Stimulated activated CD8-positive, alpha-beta memory T cell treated with anti-CD3 and anti-CD28 coated beads, Interleukin-4, amount 100 ng/mL, for 4 hours (primary cell): ENCODE results near the gene SFTPB.
"Not testable (repeated sequence)": the region's sequence is repeated elsewhere in the genome, so short reads cannot be mapped to it uniquely, and the experiment has no call there.

Source experiments
- DNase-seq, 2 donors: peaks; one replicate each; pipeline ENCODE4 v3.0.0-alpha.2; 2020; ENCODE audit warnings: low read depth in 2 of 2, low spot score in 1 of 2

Gene SFTPB

GRCh38 chr2:85657399-85657798 lies 10.6 kb downstream of the SFTPB start:
- not testable (repeated sequence) for DNase-seq

- no peak for DNase-seq
These were observed 11.5 kb downstream of the SFTPB start for GRCh38 chr2:85656468-85656867.

- no peak for DNase-seq
These were observed 12.0 kb downstream of the SFTPB start for GRCh38 chr2:85655961-85656417.

DNA sequence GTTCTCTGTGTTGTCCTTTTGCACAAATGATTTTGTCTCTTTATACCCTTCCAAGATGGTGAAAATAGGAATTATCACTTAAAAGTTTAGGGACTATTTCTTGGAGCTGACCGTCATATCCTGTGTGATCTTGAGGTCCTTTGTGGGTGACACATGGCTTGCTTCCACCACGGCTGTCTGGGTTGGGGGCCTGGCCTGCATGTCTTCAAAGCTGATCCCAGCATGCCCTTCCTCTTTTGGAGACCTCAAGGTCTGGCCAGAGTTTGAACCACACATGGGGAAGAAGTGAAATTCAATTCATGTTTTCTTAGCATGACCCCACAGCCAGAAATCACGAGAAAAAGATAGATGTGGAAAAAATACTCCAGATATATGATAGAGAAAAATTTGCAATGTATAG lies 14.0 kb downstream of the SFTPB start:
- no peak for DNase-seq

DNA sequence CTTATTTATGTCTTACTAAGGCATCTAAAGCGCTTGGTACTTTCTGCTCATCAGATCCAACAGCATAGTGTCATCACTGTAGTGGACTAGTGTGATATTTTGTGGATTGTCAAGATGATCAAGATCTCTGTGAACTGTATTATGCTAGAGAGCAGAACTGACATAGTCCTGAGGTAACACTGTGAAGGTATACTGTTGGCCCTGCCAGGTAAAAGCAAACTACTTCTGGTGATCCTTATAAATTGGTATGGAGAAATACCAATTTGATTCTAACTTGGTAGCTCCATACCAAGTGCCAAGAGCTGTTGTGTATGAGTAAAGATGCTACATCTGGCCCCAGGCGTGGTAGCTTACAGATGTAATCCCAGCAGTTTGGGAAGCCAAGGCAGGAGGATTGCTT lies 15.9 kb downstream of the SFTPB start:
- no peak for DNase-seq

- no peak for DNase-seq
These were observed 16.9 kb downstream of the SFTPB start for GRCh38 chr2:85651097-85651496.

- DNase-seq, result no peak
These were observed 17.5 kb downstream of the SFTPB start for GRCh38 chr2:85650456-85650855.

- DNase-seq, result no peak
These were observed 18.5 kb downstream of the SFTPB start for GRCh38 chr2:85649201-85650190.

- no peak for DNase-seq
These were observed 19.4 kb downstream of the SFTPB start for GRCh38 chr2:85648619-85649018.

GRCh38 chr2:85647823-85648526 lies 20.0 kb downstream of the SFTPB start:
- DNase-seq, result no peak

GRCh38 chr2:85646166-85646565 lies 21.8 kb downstream of the SFTPB start:
- DNase-seq, result no peak

DNA sequence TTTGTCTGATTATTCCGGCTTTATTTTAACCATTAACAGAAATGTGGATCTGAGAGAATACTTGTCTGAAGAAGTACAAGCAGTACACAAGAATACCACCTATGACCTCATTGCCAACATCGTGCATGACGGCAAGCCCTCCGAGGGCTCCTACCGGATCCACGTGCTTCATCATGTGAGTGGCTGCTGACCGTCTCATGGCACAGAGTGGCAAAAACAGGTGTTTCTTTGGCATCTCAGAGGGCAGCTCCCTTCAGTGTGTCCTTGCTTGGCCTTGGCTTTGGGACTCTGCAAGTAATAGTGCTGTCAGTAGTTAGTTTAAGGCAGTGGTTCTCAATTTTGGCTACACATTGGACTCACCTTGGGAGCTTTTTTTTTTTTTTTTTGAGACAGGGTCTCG lies 23.1 kb downstream of the SFTPB start:
- no peak for DNase-seq

DNA sequence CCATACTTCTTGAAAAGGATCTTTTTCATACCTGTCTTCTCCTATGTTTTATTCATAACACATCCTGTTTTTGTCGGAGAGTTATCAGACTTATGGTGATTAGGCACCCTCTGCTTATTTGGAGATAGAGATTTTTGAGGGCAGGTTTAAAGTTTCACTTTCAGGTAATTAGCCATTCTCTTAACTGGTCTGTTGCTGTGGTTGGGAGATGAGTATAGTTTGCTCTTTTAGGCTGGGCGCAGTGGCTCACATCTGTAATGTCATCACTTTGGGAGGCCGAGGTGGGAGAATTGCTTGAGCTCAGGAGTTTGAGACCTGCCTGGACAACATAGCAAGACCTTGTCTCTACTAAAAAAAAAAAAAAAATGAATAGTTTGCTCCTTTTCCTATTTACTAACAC lies 25.3 kb downstream of the SFTPB start:
- DNase-seq, result no peak

DNA sequence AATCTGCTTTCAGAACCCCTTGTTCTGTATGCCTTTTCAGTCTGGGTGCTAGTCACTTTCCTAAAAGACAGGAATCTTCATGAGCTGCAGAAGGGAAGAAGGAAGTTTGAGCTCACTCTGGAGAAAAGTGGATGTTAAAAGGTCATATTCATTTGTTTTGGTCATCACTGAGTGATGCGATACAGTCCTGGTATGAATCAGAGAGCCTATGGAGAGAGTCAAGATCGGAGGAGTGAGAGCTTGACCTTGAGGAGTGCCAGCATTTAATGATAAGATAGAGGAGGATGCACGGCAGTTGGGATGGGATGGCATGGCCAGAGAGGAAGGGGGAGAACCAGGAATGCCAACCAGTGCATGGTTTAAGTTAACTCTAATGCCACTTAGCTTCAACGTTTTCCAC lies 32.4 kb downstream of the SFTPB start:
- DNase-seq, result no peak

GRCh38 chr2:85635011-85635410 lies 33.0 kb downstream of the SFTPB start:
- no peak for DNase-seq

- no peak for DNase-seq
These were observed 36.7 kb downstream of the SFTPB start for GRCh38 chr2:85631316-85631715.

GRCh38 chr2:85628658-85629057 lies 39.3 kb downstream of the SFTPB start:
- no peak for DNase-seq

GRCh38 chr2:85623991-85624390 lies 44.0 kb downstream of the SFTPB start:
- no peak for DNase-seq

DNA sequence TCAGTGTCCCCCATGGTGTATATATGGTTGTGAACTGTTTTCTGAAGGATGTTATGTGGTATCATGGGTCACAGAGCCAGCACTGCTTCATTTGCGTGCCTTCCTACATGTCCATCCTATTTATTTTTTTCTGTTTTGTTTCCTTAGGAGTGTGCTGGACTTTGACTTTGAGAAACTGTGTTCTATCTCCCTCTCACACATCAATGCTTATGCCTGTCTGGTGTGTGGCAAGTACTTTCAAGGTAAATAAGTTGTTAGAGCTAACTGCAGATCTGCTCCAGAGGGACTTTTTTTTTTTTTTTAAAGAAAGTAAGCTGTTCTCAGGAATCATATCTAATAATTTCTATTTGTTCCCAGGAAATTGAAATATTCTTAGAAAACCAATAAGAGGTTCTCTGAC lies 46.7 kb downstream of the SFTPB start:
- DNase-seq, result no peak

- DNase-seq, result no peak
These were observed 48.4 kb downstream of the SFTPB start for GRCh38 chr2:85619617-85620016.

DNA sequence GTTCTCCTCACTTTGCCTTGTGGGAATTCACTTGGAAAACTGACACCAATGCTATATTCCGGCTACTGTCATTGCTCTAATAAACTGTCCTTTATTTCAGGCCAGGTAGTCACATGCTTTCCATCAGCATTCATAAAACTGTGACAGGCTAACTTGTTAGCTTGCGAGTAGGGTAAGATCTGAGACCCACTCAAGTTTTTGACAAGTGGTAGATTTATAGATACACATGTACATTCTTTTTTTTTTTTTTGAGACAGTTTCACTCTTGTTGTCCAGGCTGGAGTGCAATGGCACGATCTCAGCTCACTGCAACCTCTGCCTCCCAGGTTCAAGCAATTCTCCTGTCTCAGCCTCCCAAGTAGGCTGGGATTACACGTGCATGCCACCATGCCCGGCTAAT lies 50.3 kb downstream of the SFTPB start:
- DNase-seq, result not testable (repeated sequence)

GRCh38 chr2:85615413-85615728 lies 52.6 kb downstream of the SFTPB start:
- no peak for DNase-seq
